Islet of Langerhans (tissue), 1 donor: ENCODE data around the gene RERE.

Experiments used
- FAIRE-seq: peaks from one replicate; lab custom pipeline; 2011; peaks lifted over from hg19 to GRCh38; lab: Jason Lieb, UNC

Gene RERE

DNA sequence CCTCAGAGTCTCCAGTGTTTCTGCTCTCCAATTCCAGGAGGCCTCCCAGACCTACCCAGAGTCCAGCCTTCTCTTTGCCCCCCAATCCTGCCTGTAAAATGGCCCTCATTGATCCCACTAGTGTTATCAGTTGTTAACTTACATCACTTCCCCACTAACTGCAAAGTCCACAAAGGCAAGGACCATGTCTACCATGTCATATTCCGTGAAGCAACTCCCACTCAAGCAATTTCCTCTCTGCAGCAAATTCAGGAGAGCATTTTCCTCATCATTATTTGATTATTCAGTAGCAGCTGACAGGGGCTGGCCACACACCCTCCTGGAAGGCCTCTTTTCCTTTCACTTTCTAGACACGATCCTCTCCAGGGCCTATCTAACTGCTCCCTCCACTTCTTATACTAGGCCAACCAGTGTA, 153.5 kb downstream of the RERE start:
- peak; percentile 65 for FAIRE-seq

DNA sequence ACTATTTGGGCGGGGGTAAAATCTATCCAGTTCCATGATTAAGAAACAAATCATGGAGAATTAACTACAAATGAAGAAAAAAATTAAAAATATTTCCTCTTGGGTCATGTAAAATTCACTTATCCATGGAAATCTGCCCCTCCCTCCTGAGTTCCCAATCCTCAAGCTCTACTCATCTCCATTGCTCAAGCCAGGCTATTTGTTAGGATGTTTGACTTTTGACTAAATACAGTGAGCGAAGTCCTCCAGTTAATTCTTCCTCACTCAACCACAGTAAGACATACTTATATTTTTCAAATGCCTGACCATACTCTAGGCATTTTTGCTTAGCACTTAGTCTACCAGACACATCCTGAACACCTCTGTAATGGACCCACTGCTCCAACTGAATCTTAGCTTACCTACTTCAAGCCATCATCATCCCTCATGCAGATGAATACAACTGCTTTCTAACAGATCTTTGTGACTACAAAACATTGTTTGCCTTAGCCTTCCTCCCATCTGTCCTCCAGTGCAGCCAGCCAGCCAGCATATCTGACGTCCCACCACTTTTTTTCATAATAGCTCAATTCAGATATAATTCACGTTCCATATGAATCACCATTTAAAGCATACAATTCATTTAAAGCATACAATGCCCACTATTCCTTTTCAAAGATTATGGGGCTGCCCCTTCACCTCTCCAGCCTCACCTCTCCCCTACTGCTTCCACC, 154.2 kb downstream of the RERE start:
- FAIRE-seq: no peak

DNA sequence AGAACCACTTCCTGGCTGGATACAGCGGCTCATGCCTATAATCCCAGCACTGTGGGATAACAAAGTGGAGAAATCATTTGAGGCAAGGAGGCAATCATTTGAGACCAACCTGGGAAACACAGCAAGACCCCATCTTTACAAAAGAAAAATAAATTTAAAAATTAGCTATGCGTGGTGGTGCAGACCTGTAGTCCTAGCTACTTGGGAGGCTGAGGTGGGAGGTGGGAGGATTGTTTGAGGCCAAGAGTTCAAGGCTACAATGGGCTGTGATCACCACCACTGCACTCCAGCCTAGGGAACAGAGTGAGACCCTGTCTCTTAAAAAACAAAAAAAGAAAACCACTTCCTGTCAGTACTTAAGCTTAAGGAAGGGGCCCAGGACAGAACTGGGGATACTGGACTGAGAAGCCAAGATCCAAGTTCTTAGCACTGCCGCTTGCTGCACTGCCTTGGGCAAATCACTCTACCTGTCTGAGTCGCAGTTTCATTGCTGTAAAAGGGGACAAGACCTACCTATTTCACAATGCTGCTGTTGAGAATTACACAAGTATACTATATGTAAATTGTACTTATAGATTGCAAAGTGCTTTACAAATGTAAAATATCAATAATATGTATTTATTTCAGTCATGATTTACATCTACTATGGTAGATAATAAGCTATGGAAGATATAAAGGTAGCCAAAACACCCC, 154.9 kb downstream of the RERE start:
- FAIRE-seq: no peak

DNA sequence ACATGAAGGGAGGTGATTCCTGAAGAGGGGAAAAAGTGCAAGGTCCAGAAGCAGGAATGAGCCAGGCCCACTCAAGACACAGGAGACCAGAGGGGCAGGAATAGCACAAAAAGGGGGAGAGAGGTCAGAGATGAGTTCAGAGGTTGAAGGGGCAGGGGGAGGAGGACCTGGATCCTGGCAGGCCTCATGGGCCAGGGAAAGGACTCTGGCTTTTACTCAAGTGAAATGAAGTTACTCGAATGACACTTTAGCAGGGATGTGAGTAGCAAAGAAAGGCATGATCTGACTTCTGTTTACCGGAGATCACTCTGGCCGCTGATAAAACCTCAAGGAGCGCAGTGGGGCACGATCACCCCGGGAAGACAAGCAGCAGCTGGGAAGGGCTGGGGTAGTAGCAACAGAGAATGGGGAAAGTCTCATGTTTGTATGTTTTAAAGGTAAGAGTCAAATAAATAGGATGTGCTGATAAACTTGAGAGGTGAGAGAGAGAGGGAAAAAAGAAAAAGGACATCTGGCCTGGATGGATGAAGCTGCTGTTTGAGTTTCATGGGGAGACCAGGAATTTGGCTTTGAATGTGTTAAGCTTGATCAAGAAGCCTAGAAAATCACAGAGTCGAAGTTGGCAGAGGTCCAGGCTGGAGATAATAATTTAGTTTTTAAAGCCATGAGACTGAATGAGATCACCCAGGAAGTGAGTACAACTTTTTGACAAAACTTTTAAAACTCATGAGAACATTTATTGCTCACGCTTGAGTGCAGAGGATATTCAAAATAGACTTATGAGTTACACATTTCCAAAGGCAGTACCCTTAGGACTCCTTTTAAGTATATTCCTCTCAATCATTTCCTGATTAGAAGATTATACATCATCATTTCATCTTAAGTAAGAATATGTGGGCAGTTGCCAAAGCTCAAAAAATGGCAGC, 156.0 kb downstream of the RERE start:
- peak; percentile 45 for FAIRE-seq

DNA sequence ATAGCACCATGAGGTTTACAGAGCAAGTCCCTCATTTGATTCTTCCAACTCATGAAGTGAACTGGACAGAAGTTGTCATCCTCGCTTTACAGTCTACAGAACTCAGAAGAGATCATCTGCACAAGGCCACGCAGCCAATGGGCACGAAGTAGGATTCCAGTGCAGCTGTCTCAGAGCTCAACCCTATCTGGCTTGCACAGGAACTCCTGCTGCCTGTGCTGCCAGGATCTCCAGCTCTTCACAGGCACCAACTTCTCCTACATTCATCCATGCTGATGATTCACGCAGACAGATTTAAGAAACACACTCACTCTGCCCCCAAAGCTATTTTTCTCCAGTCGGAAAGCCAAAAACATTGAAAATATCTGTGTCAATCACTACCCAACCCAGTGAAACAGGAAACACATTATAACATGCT, 157.0 kb downstream of the RERE start:
- no peak for FAIRE-seq

DNA sequence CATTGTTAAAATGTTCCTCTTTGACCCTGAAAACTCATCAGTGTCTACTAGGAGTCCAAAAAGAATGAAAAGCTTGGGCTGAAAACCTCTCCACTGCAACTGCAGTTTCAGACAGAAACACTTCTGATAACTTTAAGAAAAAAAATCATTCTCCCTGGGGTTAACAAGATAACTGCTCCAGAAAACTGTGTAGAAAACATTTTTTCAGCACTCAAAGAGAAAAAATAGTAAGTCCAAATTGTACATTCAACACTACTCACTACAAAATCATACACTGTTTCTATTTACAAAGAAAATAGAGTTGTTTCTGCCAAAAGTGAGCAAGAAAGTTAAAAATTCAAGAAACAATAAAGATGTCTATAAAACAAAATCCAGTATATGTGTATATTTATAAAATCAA, 157.8 kb downstream of the RERE start:
- FAIRE-seq: no peak

DNA sequence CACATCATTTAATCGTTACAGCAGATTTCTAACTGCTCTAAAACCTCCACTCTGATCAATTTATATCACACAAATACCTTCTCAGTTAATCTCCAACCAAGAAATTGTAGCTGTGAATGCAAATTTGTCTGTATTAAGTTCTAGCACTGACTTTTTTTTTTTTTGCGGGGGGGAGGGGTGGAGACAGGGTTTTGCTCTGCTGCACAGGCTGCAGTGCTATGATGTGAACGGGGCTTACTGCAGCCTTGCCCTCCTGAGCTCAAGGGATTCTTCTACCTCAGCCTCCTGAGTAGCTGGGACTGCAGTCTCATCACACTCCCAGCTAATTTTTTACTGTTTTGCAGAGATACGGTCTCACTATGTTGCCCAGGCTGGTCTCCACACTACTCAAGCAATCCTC, 163.6 kb downstream of the RERE start:
- FAIRE-seq: no peak

DNA sequence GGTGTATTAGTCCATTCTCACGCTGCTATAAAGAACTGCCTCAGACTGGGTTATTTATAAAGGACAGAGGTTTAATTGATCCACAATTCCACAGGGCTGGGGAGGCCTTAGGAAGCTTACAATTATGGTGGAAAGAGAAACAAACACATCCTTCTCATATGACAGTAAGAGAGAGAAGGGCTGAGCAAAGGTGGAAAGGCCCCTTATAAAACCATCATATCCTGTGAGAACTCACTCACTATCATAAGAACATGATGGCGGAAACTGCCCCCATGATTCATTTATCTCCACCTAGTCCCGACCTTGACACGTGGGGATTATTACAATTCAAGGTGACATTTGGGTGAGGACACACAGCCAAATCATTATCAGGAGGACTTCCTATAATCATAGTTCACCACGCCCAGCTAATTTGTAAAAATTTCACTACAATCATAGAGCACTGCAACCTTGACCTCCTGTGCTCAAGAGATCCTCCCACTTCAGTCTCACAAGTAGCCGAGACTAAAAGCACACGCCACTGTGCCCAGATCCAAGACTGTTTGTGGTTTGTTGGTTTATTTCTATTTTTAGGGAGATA, 164.9 kb downstream of the RERE start:
- FAIRE-seq: no peak

DNA sequence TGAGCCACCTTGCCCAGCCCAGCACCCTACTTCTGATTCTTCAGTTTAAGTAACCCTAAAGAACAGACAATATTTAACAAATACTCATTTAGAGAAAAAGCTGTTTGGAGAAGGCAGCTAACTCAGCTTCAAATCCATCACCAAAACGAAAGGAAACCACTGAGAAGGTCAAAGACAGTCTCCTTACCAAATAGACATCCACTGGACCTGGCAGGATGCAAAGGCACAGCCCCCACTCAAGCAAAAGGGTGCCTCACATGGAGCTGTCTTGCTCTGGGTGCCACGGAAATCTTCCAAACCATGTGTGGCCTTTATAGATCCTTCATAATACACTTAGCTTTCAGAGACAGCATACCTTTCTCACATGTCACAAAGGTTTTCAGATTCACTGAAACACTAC, 165.5 kb downstream of the RERE start:
- FAIRE-seq: no peak

DNA sequence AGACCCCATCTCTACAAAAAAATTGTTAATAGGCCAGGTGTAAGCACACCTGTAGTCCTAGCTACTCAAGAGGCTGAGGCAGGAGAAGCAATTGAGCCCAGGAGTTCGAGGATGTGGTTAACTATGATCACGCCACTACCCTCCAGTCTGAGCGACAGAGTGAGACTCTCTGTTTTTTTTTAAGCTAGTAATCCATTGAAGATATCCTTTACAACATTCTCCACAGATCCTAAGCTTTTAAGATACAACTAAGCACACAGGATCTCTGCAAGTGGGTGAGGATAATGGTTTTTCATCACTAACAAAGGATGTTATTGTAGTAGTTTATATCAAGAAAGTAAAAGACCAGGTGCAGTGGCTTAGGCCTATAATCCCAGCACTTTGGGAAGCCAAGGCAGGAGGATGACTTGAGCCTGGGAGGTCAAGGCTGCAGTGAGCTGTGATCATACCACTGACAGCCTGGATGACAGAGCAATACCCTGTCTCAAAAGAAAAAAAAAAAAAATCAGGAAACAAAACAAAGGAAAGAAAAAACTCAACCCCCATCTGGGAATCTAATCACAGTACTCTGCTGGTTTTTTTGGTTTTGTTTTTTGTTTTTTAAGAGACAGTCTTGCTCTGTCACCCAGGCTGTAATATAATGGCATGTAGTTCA, 166.1 kb downstream of the RERE start:
- FAIRE-seq: no peak

DNA sequence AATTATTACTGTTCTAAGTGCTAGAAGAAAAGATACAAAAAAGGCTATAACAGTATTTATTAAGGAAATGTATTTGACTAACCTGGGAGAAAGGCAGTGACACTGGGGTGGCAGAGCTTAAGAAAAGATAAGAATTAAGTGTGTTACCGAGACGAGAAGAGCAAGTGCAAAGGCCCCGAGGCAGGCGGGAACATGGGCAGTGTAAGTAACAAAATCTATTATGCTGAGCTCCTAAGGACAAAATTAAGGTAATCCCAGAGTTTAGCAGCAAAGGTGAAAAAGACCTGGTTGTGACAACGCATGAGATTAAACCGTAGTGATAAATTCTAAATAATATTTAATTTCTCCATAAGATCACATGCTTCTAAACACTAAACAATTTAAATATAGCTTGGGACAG, 167.6 kb downstream of the RERE start:
- FAIRE-seq: no peak

DNA sequence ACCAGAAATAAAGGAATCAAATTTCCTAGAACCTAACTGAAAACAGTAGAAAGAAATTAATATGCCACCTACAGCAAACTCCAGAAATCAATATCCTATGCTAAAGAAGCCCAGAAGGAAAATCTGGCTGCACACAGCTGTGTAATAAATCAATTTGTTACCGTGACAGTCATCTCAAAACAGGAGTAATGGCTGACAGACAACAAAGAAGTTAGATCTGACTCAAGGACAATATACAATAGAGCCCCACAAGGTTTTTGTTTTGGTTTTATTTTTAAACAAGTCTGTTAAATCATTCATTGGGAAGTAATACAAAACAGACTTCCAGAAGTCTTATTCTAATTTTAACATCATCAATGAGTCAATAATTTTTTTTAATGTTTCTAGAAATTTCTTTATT, 168.4 kb downstream of the RERE start:
- peak; percentile 86 for FAIRE-seq

DNA sequence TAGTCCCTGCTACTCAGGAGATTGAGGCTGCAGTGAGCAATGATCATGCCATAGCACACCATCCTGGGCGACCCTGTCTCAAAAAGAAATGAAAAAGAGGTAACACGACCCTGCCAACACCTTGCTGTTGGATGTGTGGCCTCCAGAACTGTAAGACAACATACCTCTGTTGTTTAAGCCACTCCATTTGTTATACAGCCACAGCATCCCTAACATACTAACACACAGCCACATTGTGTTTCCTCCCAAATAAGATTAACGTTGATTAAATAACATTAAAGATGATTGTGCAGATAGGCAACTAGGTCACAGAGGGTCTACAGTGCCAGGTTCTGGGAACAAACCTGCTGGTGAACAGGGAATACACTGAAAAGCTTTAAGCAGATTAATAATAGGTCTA, 170.4 kb downstream of the RERE start:
- no peak for FAIRE-seq

DNA sequence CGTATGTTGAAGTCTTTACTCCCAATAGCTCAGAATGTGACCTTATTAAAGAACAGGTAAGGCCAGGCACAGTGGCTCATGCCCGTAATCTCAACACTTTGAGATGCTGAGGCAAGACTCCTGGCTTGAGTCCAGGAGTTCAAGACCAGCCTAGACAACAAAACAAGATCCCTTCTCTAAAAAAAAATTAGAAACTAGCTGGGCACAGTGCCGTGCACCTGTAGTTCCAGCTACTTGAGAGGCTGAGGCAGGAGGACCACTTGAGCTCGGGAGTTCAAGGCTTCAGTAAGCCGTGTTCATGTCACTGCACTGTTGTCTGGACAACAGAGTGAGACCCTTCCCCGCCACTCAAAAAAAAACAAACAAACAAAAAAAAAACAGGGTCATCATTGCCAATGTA, 171.3 kb downstream of the RERE start:
- no peak for FAIRE-seq

DNA sequence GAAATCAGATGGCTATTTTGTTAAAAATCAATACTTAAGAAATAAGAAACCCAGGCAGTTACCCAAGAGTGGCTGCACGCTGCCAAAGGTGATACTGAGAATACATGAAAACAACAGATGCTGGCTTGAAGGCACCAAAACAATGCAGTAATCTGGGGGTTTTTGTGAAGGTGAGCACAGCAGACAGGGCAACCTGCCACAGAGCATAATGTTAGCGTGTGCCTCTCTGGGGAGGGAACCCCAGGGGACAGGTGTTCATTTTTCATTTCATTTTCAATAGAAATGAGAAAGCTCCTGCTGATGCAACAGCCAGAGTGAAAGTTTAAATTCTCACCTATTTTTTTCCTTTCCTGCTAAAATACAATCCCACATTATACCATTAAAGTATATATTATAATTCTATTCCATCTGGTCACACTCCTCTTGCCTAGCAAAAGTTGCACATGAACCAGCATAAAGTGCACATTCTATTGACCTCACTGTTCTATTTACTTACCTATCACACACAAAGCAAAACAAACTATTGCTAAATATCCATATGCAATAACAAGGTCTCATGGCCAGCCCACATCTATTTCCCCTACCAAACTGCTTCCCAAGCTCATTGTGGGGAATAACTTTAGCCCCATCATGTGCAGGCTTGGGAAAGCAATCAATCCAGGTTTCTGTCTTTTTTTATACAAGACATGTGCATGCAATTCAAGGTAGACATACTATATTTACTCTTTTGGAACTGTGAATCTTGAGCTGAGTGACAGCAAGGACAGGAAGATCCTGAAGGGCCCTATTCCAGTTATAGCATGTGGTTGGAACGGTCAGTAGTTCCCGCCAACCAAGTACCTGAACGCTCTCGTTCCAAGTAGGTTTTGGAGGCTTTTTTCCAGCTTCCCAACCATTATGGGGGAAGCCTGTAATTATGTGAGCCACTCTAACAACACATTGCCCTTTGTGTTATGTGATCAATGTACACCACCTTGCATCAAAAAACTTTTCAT, 173.6 kb downstream of the RERE start:
- no peak for FAIRE-seq

DNA sequence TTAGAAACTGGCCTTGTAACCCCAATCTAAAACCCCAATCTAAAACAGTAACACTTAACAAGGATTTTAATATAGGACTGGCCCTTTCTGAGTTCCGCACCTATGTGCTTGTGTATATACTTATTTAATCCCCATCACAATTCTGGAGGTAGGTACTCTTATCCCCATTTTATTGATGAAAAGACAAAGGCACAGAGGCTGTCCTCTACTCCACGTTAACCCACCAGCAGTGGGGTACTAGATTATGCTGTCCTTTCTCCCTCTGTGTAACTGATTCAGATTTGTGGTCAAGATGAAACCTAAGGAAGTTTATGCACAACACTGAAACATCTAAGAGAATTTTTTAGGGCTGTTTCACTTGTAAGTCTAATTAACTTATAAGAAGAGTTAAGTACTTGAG, 175.3 kb downstream of the RERE start:
- no peak for FAIRE-seq

DNA sequence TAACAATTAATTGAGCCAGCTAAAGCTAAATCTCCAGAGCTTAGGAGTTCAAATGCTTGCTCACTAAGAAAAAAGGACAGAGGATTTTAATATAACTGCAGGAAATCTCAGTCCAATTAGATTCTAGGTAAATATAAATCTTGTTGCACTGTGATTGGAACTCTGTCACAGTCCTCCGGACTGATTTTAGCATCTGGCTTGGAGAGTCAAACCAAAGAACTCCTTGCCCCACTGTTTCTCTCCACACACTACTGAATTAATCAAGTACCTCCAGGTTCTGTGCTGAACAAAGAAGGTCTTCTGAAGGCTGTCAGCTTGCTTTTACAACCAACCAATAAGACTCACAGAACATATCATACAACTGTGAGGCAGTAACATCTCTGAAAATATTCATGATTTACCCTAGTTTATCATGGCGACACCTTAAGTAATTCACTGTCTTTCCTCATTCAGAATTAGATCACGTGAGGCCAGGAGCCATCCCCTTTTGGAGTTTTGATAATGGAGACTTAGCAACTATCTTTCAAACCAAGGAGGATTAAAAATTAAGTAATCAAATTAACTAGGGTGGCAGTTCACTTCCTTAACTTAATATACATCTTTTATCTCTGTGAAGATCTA, 176.0 kb downstream of the RERE start:
- no peak for FAIRE-seq

DNA sequence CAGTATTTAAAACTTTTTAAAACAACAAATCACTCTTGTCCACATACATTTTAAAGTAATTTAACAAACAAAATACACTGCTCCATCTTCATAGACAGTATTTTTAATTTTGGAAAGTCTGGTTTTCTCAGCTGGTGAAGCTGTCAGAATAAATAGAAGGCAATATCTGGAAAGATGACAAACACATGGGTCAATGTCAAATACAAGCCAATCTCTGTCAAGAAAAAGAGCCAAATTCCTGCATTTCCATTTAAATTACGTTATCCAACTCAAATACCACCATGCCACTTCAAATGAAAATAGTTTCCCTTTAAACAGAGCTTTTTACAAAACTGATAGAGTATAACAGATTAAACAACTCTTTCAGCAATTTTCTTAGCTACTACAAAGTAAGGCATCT, 176.5 kb downstream of the RERE start:
- FAIRE-seq: no peak

DNA sequence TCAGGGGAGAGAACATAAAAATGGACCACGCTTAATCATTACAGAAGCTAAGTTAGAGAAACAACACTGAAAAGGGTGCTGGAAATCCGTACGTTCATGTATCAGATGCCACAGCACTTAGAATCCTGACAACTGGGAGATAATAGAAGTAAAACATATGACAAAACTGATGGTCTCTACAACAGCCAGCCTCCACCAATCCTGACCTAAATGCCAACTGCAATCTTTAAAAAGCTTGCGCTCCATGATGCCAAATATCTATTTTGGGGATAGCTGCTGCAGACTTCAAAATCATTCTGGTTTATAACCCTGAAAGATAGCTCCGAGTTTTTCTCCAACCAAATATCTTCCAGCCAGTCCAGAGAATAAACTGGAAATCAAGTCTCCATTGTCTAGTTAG, 178.3 kb downstream of the RERE start:
- FAIRE-seq: no peak

DNA sequence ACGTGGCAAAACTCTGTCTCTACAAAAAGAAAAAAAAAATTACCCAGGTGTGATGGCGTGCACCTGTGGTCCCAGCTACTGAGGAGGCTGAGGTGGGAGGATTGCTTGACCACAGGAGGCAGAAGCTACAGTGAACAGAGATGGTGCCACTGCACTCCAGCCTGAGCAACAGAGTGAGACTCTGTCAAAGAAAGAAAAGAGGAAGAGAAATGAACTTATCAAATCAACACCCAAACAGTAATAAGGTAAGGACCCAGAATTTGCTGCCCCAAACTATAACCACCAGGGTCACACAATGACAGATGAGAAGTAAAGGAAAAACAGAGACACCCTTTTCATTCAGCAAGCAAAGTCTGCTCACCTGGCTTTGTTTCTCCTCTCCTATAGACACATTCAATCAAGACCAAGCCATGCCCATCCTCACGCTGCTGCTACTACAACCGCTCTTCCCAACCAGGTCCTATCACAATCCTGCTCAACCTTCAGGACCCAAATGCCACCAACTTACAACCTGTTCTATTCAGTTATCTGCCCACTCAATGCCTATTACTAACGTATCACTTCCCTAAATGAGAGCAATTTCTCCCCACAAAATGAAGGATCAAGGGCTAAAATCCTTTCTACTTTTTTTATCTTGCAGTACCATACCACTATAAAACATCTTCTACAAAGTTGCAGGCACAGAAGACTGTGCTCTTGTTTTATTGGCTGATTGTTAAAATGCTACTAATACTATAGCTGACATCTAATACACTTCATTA, 183.5 kb downstream of the RERE start:
- FAIRE-seq: no peak
